ENCODE data around the gene POLR3F. TPM values are rescaled to one million over a fixed set of nuclear protein-coding genes. Genes with fewer than 3 reads are reported as not detected.
"Not testable (repeated sequence)": the region's sequence is repeated elsewhere in the genome, so short reads cannot be mapped to it uniquely, and the experiment has no call there.

Gene POLR3F
- total RNA-seq, 2 donors from 2014 or later = 5.3 to 24.9 TPM

DNA sequence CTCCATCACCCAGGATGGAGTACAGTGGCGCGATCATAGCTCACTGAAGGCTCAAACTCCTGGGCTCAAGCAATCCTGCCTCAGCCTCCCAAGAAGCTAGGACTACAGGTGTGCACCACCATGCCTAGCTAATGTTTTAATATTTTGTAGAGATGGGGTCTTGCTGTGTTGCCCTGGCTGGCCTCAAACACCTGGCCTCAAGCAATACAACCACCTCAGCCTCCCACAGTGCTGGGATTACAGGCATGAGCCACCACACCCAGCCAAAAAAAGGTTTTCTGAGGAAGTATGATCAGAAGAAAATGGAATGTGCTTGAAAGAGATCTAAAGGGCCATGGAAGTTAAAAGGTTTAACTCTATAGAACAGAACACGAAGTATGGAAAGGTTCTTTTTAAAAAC lies 21.1 kb downstream of the POLR3F start:
- DNase-seq (ENCODE audit: low spot score) = no peak
- Histone ChIP-seq H3K4me1 (replicated peaks) (no peaks in the 10 kb centered on the region), H3K4me3 (no peak overlapping the region), H3K36me3 (peaks cover 0 to 3% of the 10 kb centered on the region in 2 donors), H3K27me3 (replicated peaks; ENCODE audit: insufficient read depth) (no peaks in the 10 kb centered on the region), H3K27ac (no peak overlapping the region), H3K9me3 (no peaks in the 10 kb centered on the region)
- TF ChIP-seq POLR2AphosphoS5 (IDR thresholded peaks at IDR 0.05) = no peak
- TF ChIP-seq, protein P1, sequence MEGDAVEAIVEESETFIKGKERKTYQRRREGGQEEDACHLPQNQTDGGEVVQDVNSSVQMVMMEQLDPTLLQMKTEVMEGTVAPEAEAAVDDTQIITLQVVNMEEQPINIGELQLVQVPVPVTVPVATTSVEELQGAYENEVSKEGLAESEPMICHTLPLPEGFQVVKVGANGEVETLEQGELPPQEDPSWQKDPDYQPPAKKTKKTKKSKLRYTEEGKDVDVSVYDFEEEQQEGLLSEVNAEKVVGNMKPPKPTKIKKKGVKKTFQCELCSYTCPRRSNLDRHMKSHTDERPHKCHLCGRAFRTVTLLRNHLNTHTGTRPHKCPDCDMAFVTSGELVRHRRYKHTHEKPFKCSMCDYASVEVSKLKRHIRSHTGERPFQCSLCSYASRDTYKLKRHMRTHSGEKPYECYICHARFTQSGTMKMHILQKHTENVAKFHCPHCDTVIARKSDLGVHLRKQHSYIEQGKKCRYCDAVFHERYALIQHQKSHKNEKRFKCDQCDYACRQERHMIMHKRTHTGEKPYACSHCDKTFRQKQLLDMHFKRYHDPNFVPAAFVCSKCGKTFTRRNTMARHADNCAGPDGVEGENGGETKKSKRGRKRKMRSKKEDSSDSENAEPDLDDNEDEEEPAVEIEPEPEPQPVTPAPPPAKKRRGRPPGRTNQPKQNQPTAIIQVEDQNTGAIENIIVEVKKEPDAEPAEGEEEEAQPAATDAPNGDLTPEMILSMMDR (IDR thresholded peaks at IDR 0.05) = no peak
- TF ChIP-seq POLR2A (IDR thresholded peaks at IDR 0.05) = no peak
- WGBS = 98% methylated on average over 3 of the region's 3 CpGs
- intact Hi-C loops (cut with DNase I) = no loop called here

- Histone ChIP-seq H3K27me3 (replicated peaks; ENCODE audit: insufficient read depth) (no peaks in the 10 kb centered on the region), H3K4me1 (replicated peaks) (no peaks in the 10 kb centered on the region), H3K4me3 (no peak overlapping the region), H3K27ac (no peak overlapping the region), H3K36me3 (no peaks in the 10 kb centered on the region), H3K9me3 (no peaks in the 10 kb centered on the region)
- DNase-seq (ENCODE audit: low spot score) = no peak
- TF ChIP-seq, protein P1 (IDR thresholded peaks at IDR 0.05) = no peak
- no peak for TF ChIP-seq POLR2AphosphoS5 (IDR thresholded peaks at IDR 0.05)
- no peak for TF ChIP-seq POLR2A (IDR thresholded peaks at IDR 0.05)
- WGBS = 12% methylated on average over 7 of the region's 7 CpGs
- intact Hi-C loops (cut with DNase I) = no loop called here
Measured at GRCh38 chr20:18496042-18496441, 28.9 kb downstream of the POLR3F start.

DNA sequence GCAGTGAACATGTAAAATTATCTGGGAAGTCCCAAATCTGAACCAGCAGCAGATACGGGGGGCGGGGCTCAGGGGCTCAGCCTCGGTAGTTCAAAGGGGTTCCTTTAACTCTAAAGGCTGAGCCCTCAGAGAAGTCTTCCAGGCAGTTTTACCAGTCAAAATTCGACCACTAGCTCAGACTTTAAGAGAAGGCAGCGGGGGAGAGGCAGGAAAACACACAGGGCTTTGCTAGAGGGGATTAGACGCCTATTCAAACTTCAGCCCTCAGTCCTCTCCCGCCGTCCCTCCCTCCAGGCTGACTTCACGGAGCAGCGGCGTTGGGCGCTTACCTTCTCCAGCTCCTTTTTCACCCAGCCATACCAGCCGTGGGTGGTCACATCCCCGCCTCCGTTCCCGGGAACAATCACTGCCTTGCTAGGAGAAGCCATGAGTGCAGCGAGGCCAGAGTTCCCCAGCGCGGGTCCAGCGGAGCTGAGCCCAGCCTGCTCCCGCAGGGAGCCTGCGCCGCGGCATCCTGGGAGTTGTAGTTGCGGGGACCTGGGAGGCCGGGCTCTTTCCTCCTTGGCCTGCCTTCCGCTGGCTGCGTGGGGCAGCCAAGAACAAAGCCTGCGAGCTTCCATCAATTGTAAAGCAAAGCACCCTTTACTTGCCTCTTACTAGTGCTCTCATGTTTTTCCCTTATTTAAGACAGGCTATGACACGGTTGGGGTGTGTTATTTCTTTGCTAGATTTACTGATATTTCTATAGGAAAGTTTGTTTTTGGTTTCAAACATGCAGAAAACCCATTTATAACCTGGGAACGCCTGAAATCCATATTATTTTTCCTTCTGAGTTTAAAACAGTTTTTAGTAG lies 29.8 kb downstream of the POLR3F start, which contains the start of gene RBBP9:
Gene RBBP9, minus strand, starts transcription at position 486 of the 853 bp plus-strand sequence. Its CDS starts 58 bp downstream, at position 428.
- intact Hi-C loops (cut with DNase I) = no loop called here
- DNase-seq (ENCODE audit: low spot score) = peak; percentile 74
- H3K4me3 ChIP-seq = peak within 1 kb of the TSS; percentile 50 to 67
- no peaks in the 10 kb centered on the region for H3K27me3 ChIP-seq (replicated peaks; ENCODE audit: insufficient read depth)
- TF ChIP-seq POLR2A (IDR thresholded peaks at IDR 0.05) (peak; percentile 23), POLR2AphosphoS5 (IDR thresholded peaks at IDR 0.05) (peak; percentile 58)
- TF ChIP-seq, protein P1 (IDR thresholded peaks at IDR 0.05) = no peak
- no peaks in the 10 kb centered on the region for H3K36me3 ChIP-seq
- no peaks in the 10 kb centered on the region for H3K4me1 ChIP-seq (replicated peaks)
- WGBS = 3% methylated on average over 27 of the region's 31 CpGs
- H3K9me3 ChIP-seq = no peaks in the 10 kb centered on the region
- H3K27ac ChIP-seq = peak within 1 kb of the TSS; percentile 50 to 67

DNA sequence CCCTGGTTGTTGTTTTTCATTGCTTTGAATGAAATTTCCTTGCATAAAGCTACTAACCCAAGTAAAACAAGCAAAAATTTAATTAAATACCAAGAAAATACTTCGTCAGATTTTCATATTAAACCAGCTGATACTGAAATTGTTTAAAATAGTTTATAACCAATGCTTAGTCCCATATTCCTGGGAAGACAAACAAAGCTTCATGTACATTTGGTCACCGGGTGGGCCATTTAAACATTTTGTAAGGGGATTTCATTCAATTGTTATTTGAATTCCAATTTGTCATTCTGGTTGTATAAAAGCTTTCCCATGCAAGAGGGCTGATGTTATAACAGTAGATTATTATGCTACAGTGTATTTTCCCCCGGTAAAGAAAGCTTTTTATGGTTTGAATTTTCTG lies 30.4 kb downstream of the POLR3F start:
- Histone ChIP-seq H3K4me1 (replicated peaks) (no peaks in the 10 kb centered on the region), H3K27ac (peak overlapping the region in 1 of 2 donors; percentile 50), H3K4me3 (no peak overlapping the region), H3K36me3 (no peaks in the 10 kb centered on the region), H3K27me3 (replicated peaks; ENCODE audit: insufficient read depth) (no peaks in the 10 kb centered on the region), H3K9me3 (no peaks in the 10 kb centered on the region)
- TF ChIP-seq POLR2AphosphoS5 (IDR thresholded peaks at IDR 0.05) (no peak), POLR2A (IDR thresholded peaks at IDR 0.05) (no peak)
- TF ChIP-seq, protein P1 (IDR thresholded peaks at IDR 0.05) = no peak
- WGBS = 90% methylated on average over 3 of the region's 3 CpGs
- intact Hi-C loops (cut with DNase I) = no loop called here
- DNase-seq (ENCODE audit: low spot score) = no peak

- H3K36me3 ChIP-seq; H3K4me1 ChIP-seq (replicated peaks); H3K27ac ChIP-seq; H3K4me3 ChIP-seq; intact Hi-C loops (cut with DNase I); H3K9me3 ChIP-seq; H3K27me3 ChIP-seq (replicated peaks; ENCODE audit: insufficient read depth); DNase-seq (ENCODE audit: low spot score): not testable (repeated sequence)
- 69% methylated on average over 1 of the region's 1 CpG for WGBS
Measured at GRCh38 chr20:18501672-18502071, 34.5 kb downstream of the POLR3F start.
